ENCODE data around the gene GHITM.

Gene GHITM

DNA sequence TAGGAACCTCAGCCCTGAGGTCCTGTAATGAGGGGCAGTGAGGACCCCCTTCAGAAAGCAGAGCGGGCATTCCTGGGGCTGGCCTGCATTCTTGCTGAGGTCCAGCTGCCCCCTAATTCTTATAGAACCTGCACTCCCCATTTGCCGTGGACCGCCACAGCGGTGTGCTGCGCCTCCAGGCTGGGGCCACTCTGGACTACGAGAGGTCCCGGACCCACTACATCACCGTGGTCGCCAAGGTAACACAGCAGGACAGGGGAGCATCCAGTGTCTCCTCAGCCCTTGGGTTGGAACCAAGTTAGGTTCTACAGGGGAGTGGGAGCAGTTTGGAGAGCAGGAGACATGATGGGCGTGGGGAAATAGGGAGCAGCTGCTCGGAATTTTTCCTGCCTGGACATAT lies 62.4 kb downstream of the GHITM start:
- DNase-seq (ENCODE audit: extremely low read depth, low read depth), result no peak
- TF ChIP-seq, protein P1, sequence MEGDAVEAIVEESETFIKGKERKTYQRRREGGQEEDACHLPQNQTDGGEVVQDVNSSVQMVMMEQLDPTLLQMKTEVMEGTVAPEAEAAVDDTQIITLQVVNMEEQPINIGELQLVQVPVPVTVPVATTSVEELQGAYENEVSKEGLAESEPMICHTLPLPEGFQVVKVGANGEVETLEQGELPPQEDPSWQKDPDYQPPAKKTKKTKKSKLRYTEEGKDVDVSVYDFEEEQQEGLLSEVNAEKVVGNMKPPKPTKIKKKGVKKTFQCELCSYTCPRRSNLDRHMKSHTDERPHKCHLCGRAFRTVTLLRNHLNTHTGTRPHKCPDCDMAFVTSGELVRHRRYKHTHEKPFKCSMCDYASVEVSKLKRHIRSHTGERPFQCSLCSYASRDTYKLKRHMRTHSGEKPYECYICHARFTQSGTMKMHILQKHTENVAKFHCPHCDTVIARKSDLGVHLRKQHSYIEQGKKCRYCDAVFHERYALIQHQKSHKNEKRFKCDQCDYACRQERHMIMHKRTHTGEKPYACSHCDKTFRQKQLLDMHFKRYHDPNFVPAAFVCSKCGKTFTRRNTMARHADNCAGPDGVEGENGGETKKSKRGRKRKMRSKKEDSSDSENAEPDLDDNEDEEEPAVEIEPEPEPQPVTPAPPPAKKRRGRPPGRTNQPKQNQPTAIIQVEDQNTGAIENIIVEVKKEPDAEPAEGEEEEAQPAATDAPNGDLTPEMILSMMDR (IDR thresholded peaks at IDR 0.05; ENCODE audit: low read depth, low read length, missing control alignments), result no peak

DNA sequence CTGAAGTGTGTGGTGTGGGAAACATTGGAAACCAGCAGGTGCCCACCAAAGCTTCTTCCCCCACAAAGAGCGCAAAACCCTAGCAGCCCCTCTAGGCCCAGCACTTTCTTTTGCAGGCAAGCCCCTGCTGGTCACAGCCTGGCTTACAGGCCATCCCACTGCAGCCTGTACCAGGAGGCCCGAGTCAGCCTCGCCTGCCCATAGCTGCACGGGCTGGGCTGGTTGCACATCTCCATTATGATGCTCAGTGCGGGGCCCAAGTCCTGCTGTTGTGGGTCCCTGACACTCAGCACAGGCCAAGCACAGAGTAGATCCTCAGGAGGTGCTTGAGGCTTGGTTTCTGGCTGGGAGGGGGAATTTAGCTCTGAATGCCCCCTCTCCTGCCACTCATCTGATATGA lies 63.0 kb downstream of the GHITM start:
- TF ChIP-seq, protein P1 (IDR thresholded peaks at IDR 0.05; ENCODE audit: low read depth, low read length, missing control alignments), result no peak
- H3K4me3 ChIP-seq (replicated peaks; ENCODE audit: low read depth, low read length), result no peak overlapping the region
- no peak for DNase-seq (ENCODE audit: extremely low read depth, low read depth)

More for the DNA sequence above, 62.4 kb downstream of the GHITM start:
- no peak overlapping the region for H3K4me3 ChIP-seq (replicated peaks; ENCODE audit: low read depth, low read length)

All from HFF-Myc (cell line).